HL-60 (cell line): Measurements from ENCODE around the gene BCAT1.

Experiments used
- DNase-seq, 2 experiments: peaks; one replicate each; pipeline ENCODE4 v3.0.0-alpha.2; 2010 to 2020; ENCODE audit warnings: low read depth in 1 of 2, low spot score in 1 of 2
- H3K27ac ChIP-seq: fragments of 250-450 bp; sonication (Bioruptor Pico); replicated peaks from 2 replicates; pipeline ENCODE4 v1.5.1; 2020; ENCODE audit warnings: mild to moderate bottlenecking, moderate library complexity
- H3K27me3 ChIP-seq: fragments of 250-450 bp; sonication (Bioruptor Pico); 2 replicates; pipeline ENCODE4 v1.5.1; 2021; ENCODE audit warnings: mild to moderate bottlenecking, moderate library complexity; ENCODE audit not compliant: insufficient read depth, poor library complexity, severe bottlenecking
- H3K4me3 ChIP-seq: replicated peaks from 2 replicates; pipeline ENCODE4 v1.5.1; 2011; ENCODE audit warnings: mild to moderate bottlenecking, control low read depth, low read length; ENCODE audit not compliant: insufficient read depth
- CTCF ChIP-seq: IDR thresholded peaks from one replicate; pipeline ENCODE4 v1.5.1; 2011; ENCODE audit warnings: low read length, control low read depth, inconsistent platforms; ENCODE audit not compliant: insufficient read depth
- GABPA ChIP-seq: IDR thresholded peaks from 2 replicates; pipeline ENCODE4 v1.6.1; 2012; ENCODE audit warnings: low read depth
- POLR2AphosphoS5 ChIP-seq: IDR thresholded peaks from 2 replicates; pipeline ENCODE4 v1.6.1; 2012; ENCODE audit warnings: low read depth
- REST ChIP-seq: IDR thresholded peaks from 2 replicates; pipeline ENCODE4 v1.6.1; 2012; ENCODE audit warnings: low read depth; ENCODE audit not compliant: insufficient replicate concordance
- SPI1 ChIP-seq: IDR thresholded peaks from 2 replicates; pipeline ENCODE4 v1.6.1; 2012; ENCODE audit warnings: low read depth, mild to moderate bottlenecking, borderline replicate concordance

Gene BCAT1

GRCh38 chr12:24894879-24895278, 54.0 kb downstream of the BCAT1 start:
- TF ChIP-seq POLR2AphosphoS5 (no peak), SPI1 (no peak), GABPA (no peak), REST (no peak), CTCF (no peak)
- no peaks in the 10 kb centered on the region for H3K27me3 ChIP-seq
- H3K4me3 ChIP-seq, result no peak overlapping the region
- H3K27ac ChIP-seq, result no peak overlapping the region
- no peak for DNase-seq

GRCh38 chr12:24890048-24890803, 58.7 kb downstream of the BCAT1 start:
- DNase-seq, result no peak
- H3K4me3 ChIP-seq, result no peak overlapping the region
- TF ChIP-seq CTCF, result no peak
- no peak for TF ChIP-seq POLR2AphosphoS5
- TF ChIP-seq GABPA, result no peak
- no peak for TF ChIP-seq SPI1
- TF ChIP-seq REST, result no peak
- no peaks in the 10 kb centered on the region for H3K27me3 ChIP-seq
- no peak overlapping the region for H3K27ac ChIP-seq

GRCh38 chr12:24889411-24889810, 59.5 kb downstream of the BCAT1 start:
- no peak for DNase-seq
- Histone ChIP-seq H3K27ac (no peak overlapping the region), H3K27me3 (no peaks in the 10 kb centered on the region), H3K4me3 (no peak overlapping the region)
- TF ChIP-seq GABPA, result no peak
- TF ChIP-seq REST, result no peak
- TF ChIP-seq POLR2AphosphoS5, result no peak
- TF ChIP-seq SPI1, result no peak
- no peak for TF ChIP-seq CTCF
